GM12878 (cell line): ENCODE results near the gene FUS. TPM values are rescaled to one million over a fixed set of nuclear protein-coding genes. Genes with fewer than 3 reads are reported as not detected.

ENCODE experiments used
- BRCA1 ChIP-seq: IDR thresholded peaks from 2 replicates; pipeline ENCODE4 v1.6.1; 2011; ENCODE audit warnings: low read depth, low read length, improper control_type of control experiment
- EP300 ChIP-seq, 2 experiments: fragments of 150-350 bp in 1 of 2; IDR thresholded peaks; 2 replicates each; pipeline ENCODE4 v1.6.1; 2011 to 2012; ENCODE audit warnings: low read depth in 2 of 2, low read length in 2 of 2, borderline replicate concordance in 1 of 2, improper control_type of control experiment in 1 of 2, inconsistent platforms in 1 of 2; ENCODE audit not compliant: control insufficient read depth in 1 of 2
- HCFC1 ChIP-seq: fragments of 150-350 bp; IDR thresholded peaks from 2 replicates; pipeline ENCODE4 v1.6.1; 2014; ENCODE audit warnings: low read length
- HDAC2 ChIP-seq: fragments of 200-600 bp; sonication (generic); IDR thresholded peaks from 2 replicates; pipeline ENCODE4 v1.6.1; 2017
- HDAC6 ChIP-seq: fragments of 200-600 bp; sonication (generic); IDR thresholded peaks from one replicate; pipeline ENCODE4 v1.8.0; 2017; ENCODE audit warnings: antibody characterized with exemption; ENCODE audit not compliant: unreplicated experiment
- IKZF1 ChIP-seq: fragments of 450-650 bp; conservative IDR thresholded peaks from 2 replicates; pipeline ENCODE4 v1.6.1; 2017; ENCODE audit warnings: antibody characterized with exemption, mild to moderate bottlenecking
- JUND ChIP-seq: IDR thresholded peaks from 2 replicates; pipeline ENCODE4 v1.6.1; 2012; ENCODE audit warnings: low read depth, mild to moderate bottlenecking, low read length, improper control_type of control experiment, moderate library complexity
- MTA3 ChIP-seq: IDR thresholded peaks from 2 replicates; pipeline ENCODE4 v1.6.1; 2012; ENCODE audit warnings: low read length, inconsistent platforms, borderline replicate concordance
- NFYA ChIP-seq: IDR thresholded peaks from 2 replicates; pipeline ENCODE4 v1.6.1; 2011; ENCODE audit warnings: low read depth, mild to moderate bottlenecking, low read length, improper control_type of control experiment, borderline replicate concordance
- NFYB ChIP-seq: IDR thresholded peaks from 2 replicates; pipeline ENCODE4 v1.6.1; 2011; ENCODE audit warnings: low read depth, mild to moderate bottlenecking, low read length, improper control_type of control experiment, moderate library complexity; ENCODE audit not compliant: insufficient read depth
- NR2F1 ChIP-seq: fragments of 450-650 bp; conservative IDR thresholded peaks from 2 replicates; pipeline ENCODE4 v1.6.1; 2017; ENCODE audit warnings: mild to moderate bottlenecking
- PAX5 ChIP-seq: IDR thresholded peaks from 2 replicates; pipeline ENCODE4 v1.6.1; 2011; ENCODE audit warnings: low read depth, low read length, borderline replicate concordance
- PAX8 ChIP-seq: fragments of 450-650 bp; IDR thresholded peaks from 2 replicates; pipeline ENCODE4 v1.6.1; 2017; ENCODE audit warnings: mild to moderate bottlenecking, moderate library complexity
- RCOR1 ChIP-seq: conservative IDR thresholded peaks from 2 replicates; pipeline ENCODE4 v1.6.1; 2012; ENCODE audit warnings: low read depth, low read length, improper control_type of control experiment
- SMAD5 ChIP-seq: IDR thresholded peaks from 2 replicates; pipeline ENCODE4 v1.6.1; 2016; ENCODE audit warnings: antibody characterized with exemption, low read depth
- STAT1 ChIP-seq: fragments of 450-650 bp; conservative IDR thresholded peaks from 2 replicates; pipeline ENCODE4 v1.6.1; 2014; ENCODE audit warnings: antibody characterized with exemption, mild to moderate bottlenecking
- SUPT20H ChIP-seq: IDR thresholded peaks from 2 replicates; pipeline ENCODE4 v1.6.1; 2011; ENCODE audit warnings: low read depth, mild to moderate bottlenecking, low read length, moderate library complexity, borderline replicate concordance; ENCODE audit not compliant: control insufficient read depth
- TBL1XR1 ChIP-seq: IDR thresholded peaks from 2 replicates; pipeline ENCODE4 v1.6.1; 2012; ENCODE audit warnings: low read depth, low read length, improper control_type of control experiment
- YBX1 ChIP-seq: fragments of 450-650 bp; IDR thresholded peaks from 2 replicates; pipeline ENCODE4 v1.6.1; 2016; ENCODE audit warnings: antibody characterized with exemption
- polyA plus RNA-seq, 11 experiments: library from polyadenylated mRNA; depleted of rRNA in 4 of 11; unstranded in 6 of 11; stranded (reverse) in 5 of 11; fragments of >200 nt; fragmentation: Nextera tagmentation in 4 of 11; fragmentation: Illumina TruSeq in 1 of 11; extraction: Ambion mirVana in 4 of 11; extraction: Trizol in 1 of 11; gene quantifications; 1 replicate in 1 of 11; 2 replicates in 10 of 11; pipeline versions ENCODE4 v1.2.1 to v1.2.3, GENCODE V29; 2011 to 2016; ENCODE audit warnings: inconsistent platforms in 2 of 11, missing spikeins in 2 of 11, low read depth in 1 of 11
- total RNA-seq, 4 experiments: library from RNA; depleted of rRNA in 3 of 4; stranded (reverse); fragments of >200 nt in 3 of 4; fragmentation: Illumina TruSeq in 1 of 4; extraction: Trizol in 1 of 4; gene quantifications; 2 replicates each; pipeline versions ENCODE4 v1.2.1 to v1.2.3, GENCODE V29; 2013 to 2021
- TF ChIP-seq, protein P1 (sequence below): fragments of 450-650 bp; formaldehyde crosslinking; IDR thresholded peaks from 2 replicates; pipeline ENCODE4 v1.4.0; 2022; ENCODE audit warnings: mild to moderate bottlenecking, moderate library complexity
- TF ChIP-seq, protein P2 (sequence below): IDR thresholded peaks from 2 replicates; pipeline ENCODE4 v1.6.1; 2012; ENCODE audit warnings: low read depth, low read length, improper control_type of control experiment
- TF ChIP-seq, protein P3 (sequence below): fragments of 450-650 bp; IDR thresholded peaks from 2 replicates; pipeline ENCODE4 v1.6.1; 2018; ENCODE audit warnings: borderline replicate concordance, mild to moderate bottlenecking; ENCODE audit not compliant: partially characterized antibody
- TF ChIP-seq, protein P4 (sequence below): IDR thresholded peaks from 2 replicates; pipeline ENCODE4 v1.6.1; 2011; ENCODE audit warnings: borderline replicate concordance, low read depth, mild to moderate bottlenecking, moderate library complexity, low read length; ENCODE audit not compliant: insufficient read depth, poor library complexity, severe bottlenecking

FUS gene
- total and polyA plus RNA-seq, 10 of the 15 experiments (the other 5 are each of a cell fraction or from before 2014, with no cell fraction given) = 46.8 to 521 (median 347) TPM

- TF ChIP-seq HDAC2 (no peak), HCFC1 (no peak), STAT1 (peak; percentile 83; the same call in 1 of the 2 replicates), MTA3 (no peak), NR2F1 (peak; percentile 68), BRCA1 (no peak), NFYB (no peak), PAX8 (no peak), EP300 (IDR thresholded peaks at IDR 0.05; ENCODE audit: borderline replicate concordance in 1 of 2, control insufficient read depth in 1 of 2, low read depth in 2 of 2, low read length in 2 of 2) (no peak), SMAD5 (no peak), IKZF1 (peak; percentile 87), YBX1 (no peak), TBL1XR1 (no peak), HDAC6 (peak; percentile 34), RCOR1 (0 out of 2 replicates have a peak, but pooled peaks have one; percentile 54), PAX5 (no peak), SUPT20H (no peak), NFYA (no peak), JUND (peak; percentile 14; the same call in 1 of the 2 replicates)
- TF ChIP-seq, protein P1, sequence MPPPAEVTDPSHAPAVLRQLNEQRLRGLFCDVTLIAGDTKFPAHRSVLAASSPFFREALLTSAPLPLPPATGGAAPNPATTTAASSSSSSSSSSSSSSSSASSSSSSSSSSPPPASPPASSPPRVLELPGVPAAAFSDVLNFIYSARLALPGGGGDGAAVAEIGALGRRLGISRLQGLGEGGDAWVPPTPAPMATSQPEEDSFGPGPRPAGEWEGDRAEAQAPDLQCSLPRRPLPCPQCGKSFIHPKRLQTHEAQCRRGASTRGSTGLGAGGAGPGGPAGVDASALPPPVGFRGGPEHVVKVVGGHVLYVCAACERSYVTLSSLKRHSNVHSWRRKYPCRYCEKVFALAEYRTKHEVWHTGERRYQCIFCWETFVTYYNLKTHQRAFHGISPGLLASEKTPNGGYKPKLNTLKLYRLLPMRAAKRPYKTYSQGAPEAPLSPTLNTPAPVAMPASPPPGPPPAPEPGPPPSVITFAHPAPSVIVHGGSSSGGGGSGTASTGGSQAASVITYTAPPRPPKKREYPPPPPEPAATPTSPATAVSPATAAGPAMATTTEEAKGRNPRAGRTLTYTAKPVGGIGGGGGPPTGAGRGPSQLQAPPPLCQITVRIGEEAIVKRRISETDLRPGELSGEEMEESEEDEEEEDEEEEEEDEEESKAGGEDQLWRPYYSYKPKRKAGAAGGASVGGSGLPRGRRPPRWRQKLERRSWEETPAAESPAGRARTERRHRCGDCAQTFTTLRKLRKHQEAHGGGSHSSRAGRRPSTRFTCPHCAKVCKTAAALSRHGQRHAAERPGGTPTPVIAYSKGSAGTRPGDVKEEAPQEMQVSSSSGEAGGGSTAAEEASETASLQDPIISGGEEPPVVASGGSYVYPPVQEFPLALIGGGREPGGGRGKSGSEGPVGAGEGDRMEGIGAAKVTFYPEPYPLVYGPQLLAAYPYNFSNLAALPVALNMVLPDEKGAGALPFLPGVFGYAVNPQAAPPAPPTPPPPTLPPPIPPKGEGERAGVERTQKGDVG (CRISPR knock-in tag) = no peak
- TF ChIP-seq, protein P2, sequence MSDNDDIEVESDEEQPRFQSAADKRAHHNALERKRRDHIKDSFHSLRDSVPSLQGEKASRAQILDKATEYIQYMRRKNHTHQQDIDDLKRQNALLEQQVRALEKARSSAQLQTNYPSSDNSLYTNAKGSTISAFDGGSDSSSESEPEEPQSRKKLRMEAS = peak; percentile 82; the same call in 1 of the 2 replicates
- TF ChIP-seq, protein P3, sequence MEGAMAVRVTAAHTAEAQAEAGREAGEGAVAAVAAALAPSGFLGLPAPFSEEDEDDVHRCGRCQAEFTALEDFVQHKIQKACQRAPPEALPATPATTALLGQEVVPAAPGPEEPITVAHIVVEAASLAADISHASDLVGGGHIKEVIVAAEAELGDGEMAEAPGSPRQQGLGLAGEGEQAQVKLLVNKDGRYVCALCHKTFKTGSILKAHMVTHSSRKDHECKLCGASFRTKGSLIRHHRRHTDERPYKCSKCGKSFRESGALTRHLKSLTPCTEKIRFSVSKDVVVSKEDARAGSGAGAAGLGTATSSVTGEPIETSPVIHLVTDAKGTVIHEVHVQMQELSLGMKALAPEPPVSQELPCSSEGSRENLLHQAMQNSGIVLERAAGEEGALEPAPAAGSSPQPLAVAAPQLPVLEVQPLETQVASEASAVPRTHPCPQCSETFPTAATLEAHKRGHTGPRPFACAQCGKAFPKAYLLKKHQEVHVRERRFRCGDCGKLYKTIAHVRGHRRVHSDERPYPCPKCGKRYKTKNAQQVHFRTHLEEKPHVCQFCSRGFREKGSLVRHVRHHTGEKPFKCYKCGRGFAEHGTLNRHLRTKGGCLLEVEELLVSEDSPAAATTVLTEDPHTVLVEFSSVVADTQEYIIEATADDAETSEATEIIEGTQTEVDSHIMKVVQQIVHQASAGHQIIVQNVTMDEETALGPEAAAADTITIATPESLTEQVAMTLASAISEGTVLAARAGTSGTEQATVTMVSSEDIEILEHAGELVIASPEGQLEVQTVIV = no peak
- TF ChIP-seq, protein P4, sequence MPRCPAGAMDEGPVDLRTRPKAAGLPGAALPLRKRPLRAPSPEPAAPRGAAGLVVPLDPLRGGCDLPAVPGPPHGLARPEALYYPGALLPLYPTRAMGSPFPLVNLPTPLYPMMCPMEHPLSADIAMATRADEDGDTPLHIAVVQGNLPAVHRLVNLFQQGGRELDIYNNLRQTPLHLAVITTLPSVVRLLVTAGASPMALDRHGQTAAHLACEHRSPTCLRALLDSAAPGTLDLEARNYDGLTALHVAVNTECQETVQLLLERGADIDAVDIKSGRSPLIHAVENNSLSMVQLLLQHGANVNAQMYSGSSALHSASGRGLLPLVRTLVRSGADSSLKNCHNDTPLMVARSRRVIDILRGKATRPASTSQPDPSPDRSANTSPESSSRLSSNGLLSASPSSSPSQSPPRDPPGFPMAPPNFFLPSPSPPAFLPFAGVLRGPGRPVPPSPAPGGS = peak; percentile 81
These were observed 37.6 kb upstream of the FUS start (continued) for GRCh38 chr16:31142109-31143010.
